Measurements from ENCODE around the gene SPATS2.
"Not testable (repeated sequence)": the region's sequence is repeated elsewhere in the genome, so short reads cannot be mapped to it uniquely, and the experiment has no call there.

- not testable (repeated sequence) for TF ChIP-seq CTCF, POLR2A (IDR thresholded peaks at IDR 0.05)
These were observed 142.4 kb downstream of the SPATS2 start for GRCh38 chr12:49509681-49510080.

All from lower leg skin (tissue), 3 donors.